ENCODE results near the gene SLC39A11.
"Not testable (repeated sequence)": the region's sequence is repeated elsewhere in the genome, so short reads cannot be mapped to it uniquely, and the experiment has no call there.

The SLC39A11 gene

DNA sequence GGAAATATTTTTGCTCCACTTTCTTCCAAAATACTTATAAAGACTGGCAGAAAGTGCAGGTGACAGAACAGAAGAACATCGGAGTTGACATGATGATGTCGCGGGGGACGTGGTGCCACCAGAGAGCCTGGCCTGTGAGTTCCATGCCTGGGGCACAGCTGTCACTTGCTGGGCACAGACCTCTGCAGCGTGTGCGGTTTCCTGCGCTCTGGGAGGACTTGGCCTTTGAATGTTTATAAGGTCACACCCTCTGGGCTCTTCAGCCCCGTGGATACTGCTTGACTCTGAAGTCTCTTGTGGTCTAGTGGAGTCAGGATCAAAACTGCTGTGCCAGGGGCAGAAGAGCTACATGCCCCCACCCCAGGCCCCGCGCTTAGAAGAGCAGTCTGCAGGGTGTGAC is 357.9 kb downstream of the SLC39A11 start:
- no peak for DNase-seq

DNA sequence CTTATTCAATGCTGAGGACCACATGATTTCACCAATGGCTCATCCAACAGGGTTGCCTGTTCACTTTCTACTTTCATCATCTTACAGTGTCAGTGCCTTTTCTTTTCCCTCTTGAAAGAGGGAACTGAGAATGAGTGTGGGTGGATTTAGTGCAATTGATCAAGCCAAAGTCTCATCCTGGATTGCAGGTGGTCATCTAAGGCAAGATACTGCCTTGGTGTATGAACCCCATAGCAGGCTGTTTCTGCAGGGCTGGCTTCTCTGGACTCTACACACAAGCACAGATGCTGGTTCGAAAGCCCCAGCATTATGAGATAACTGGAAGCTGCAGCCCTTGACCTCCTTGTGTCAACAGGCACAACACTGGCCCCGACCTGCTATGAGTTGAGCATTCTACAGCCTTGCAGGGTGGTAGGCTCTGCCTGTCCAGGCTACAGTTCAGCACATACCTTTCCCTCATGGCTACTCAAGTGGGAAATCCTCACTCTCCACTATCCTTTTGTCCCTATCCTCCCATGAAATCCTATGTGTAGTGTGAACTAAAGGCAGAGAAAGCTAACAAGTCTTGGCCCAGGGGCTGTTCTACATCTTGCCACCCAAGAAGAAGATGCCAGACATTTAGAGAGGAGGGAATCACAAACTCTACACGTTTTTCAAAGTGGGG is 358.7 kb downstream of the SLC39A11 start:
- DNase-seq, result no peak

DNA sequence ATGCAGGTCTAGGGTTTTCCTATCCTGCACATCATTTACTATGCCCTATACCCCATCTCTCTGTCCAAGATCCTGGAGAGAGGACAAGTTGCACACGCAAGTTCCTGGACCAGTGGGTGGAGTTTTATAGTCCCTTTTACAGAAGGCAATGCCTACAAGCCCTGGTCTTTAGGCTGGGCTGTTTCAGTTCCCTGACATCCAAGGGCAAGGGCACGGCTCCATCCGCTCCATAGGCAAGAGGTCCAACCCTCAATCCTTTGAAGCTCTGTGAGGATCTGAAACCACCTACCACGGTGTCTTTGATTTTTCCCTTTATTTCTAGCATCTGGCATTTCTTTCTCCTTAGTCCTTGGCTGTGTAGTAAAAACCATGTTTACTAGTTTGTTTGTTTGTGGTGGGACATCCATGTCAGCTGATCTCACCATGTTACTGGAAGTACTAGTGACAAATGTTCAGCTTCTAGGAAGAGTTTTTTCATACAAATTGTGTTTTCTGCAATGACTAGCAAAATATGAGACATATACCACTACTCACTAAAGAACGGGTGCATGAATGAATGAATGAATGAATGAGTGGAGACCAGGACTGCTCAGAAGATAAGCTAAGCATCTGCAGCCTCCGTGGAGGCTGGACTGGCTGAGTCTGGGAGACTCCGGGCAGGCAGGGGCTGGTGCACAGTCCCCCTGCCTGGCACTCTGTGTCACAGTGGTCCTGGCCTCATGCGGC is 359.4 kb downstream of the SLC39A11 start:
- DNase-seq, result no peak

DNA sequence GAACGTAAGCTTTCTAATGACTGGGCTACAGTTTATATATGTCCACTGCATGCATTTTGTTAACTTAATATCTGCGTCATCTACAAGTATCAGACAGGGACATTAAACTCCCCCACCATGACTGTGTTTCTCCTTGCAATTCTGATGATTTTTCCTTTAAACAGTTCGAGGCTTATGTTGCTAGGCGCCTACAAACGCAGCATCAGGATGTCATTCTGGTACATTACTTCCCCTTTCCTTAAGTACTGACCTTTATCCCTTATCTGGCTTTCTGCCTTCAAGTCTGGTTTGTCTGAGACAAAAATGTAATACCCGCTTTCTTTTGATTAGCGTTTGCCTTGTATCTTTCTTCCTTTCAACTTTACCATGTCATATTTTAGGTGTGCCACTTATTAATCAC is 362.4 kb downstream of the SLC39A11 start:
- DNase-seq, result no peak

DNA sequence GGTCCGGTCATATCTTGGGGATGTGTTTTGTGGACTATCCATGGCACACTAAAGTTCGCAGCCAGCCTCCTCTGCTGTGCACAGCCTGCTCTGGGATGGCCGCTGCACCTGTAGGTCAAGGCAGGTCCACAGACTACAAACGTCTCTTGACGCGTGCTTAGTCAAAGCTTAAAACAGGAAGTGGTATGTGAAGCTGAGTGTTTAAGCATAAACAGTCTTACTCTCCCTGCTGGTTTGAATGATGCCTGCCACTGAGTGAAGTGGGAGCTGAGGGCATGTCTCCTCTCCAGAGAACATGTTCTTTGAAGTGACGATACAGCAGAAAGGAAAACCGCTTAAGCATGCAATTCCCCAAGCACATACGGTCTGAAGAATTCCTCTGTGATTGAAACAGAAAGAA is 365.6 kb downstream of the SLC39A11 start:
- DNase-seq, result peak; percentile 48

DNA sequence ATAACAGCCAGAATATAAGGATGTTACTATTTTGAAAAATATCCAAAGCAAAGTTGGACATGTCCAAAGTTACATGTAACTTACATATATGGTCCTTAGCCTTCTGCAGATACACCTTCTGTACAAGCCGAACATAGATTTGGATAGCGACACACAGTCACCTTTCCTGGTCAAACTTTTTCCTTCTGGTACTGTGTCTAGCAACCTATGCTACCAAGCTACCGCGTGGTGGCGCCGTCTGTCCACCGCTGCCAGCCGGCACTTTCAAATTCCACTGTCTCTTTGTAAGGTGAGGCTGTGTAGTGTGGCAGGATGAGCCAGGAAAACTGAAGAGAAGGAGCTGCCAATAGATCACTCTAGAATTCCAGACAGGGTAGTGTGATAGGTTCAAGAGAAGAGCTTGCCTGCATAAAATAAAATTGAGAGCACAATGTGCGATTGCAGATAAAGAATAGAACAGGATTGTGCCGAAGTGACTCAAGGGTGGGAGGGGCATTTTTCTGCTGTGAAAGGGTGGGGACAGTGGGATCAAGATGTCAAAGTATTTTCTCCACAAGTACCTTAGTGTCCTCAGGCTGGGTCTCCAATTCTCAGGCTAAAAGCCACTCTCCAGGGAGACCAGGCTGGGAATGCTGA is 366.9 kb downstream of the SLC39A11 start:
- DNase-seq, result peak; percentile 41

DNA sequence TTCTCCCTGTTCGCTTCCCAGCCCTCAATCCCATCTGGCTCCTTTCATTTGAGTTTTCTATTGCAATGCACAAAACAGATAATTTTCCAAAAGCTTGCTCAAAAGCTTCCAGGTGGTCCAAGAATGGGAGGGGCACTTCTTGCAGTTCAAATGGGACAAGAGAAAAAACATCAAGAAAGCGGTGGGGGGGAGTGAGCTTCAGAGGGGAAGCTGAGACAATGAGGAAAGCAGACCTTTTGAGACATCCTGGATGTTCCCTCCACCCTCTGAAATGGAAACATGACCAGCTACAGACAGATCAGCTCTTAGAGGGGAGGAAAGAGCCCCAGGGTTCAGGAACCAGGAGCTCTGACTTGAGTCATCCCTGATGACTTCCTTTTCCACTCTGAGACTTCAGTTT is 368.2 kb downstream of the SLC39A11 start:
- DNase-seq, result no peak

DNA sequence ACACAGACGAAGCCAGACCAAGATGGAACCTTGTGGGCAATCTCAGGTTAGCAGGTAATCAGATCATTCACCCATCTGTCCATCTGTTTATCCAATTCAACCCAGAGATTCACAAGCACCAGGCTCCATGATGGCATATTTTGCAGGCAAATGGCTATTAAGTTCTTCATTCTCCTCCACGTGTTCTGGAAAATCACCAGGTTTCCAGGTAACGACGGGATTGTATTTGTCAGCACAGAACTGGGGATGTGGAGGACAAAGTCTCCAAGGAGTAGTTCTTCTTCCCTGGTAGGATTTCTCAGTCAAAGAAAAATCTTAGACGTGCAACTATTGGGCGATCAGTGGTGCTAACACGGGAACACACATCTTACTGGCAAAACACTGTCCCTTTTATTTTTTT is 368.8 kb downstream of the SLC39A11 start:
- no peak for DNase-seq

DNA sequence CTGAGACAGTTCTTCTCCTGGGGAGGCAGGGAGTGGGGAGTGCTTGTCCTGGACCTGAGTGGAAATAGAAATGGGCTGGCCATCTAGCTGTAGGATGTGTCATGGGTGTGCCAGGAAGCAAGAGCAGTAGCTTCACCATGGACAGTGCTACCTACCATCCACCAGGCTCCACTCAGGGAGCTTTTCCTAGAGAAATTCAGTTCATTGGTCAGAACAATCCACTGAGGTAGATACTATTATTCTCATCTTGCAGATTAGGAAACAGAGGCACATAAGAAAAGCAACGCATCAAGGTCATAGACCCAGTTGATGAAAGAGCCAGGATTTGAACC is 372.0 kb downstream of the SLC39A11 start:
- no peak for DNase-seq

DNA sequence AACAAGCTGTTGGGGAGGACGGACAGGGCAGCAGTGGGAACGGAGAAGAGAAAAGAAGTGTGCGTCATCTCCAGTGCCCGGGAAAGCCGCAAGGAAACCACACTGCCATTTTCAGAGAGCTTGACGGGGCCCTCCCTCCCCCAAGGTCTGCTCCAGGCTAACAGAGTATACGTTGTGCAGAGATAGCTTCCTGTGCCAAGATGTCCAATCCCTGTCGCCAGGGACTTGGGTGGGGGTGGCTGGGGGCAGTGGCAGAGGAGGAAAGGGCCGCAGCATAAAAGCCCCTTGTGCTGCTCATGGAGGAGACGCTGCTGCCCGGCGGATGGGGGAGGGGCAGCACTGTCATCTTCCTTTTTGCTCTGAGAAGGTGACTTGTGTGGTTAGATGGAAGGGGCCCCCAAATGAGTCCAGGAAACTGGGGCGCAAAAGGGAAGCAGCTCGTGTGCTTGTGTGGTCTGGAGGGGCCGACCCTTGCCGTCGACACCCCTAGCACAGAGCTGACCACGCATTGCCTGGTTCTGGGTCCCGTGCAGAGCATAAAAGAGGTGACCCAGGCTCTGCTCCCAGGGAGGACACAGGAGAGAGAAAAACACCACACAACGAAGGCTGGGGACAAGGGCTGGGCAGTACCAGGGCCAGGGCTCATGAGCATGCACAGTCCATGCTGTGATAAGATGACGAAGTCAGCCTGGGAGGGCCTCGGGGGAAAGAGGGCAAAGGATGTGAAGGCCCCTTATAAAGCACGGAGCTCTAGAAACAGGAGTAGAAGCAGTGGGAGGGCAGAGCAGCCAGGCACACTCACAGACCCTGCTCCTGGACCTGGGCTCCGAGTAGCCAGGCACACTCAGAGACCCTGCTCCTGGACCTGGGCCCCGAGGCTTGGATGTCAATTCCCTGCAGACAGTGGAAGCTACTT is 372.7 kb downstream of the SLC39A11 start:
- peak; percentile 47 for DNase-seq

DNA sequence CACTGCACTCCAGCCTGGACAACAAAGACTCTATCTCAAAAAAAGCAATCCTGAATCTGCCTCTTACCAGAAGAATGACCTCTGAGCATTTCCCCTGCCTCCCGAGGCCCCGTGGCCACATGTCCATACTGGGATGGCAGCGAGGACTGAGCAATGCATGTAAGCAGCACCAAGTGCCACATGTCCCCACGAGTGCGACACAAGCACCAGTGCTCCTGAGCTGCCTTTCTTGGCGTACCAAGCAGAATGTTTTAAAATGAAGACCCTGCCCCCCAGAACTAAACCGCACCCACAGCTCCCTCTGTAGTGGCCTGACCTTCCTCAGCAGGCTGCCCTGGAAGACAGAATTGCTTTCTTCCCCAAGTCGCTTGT is 373.3 kb downstream of the SLC39A11 start:
- DNase-seq, result no peak

DNA sequence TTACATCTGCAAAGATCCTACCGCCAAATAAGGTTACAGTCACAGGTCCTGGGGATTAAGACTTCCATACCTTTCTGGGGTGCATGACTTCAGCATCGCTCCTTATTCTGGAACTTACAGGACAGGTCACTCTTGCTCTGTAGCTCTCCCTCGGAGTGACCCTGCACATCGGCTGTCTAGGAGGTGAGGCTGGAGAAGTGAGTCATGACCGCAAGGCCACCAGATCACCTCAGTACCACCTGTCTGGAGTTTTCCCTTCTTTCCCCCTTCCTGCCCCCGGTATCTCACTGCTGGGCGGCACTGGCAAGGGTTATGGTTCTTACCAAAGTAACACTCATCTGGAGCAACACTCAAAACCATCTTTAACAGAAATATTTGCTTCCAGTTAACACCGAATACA is 374.8 kb downstream of the SLC39A11 start:
- DNase-seq, result no peak

DNA sequence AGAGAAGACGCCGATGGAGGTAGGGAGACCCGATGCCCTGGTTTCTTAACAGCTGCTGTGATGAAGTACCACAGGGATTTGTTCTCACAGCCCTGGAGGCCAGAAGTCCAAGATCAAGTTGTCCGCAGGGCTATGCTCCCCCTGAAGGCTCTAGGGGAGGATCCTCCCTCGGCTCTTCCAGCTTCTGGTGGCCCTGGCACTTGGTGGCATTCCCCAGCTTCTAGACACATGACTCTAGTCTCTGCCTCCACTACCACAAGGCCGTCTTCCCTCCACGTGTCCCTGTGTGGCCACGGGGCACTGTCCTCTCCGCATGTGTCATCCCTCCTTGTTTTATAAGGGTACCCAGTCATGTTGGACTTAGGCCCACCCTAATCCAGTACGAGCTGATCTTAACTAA is 375.2 kb downstream of the SLC39A11 start:
- no peak for DNase-seq

DNA sequence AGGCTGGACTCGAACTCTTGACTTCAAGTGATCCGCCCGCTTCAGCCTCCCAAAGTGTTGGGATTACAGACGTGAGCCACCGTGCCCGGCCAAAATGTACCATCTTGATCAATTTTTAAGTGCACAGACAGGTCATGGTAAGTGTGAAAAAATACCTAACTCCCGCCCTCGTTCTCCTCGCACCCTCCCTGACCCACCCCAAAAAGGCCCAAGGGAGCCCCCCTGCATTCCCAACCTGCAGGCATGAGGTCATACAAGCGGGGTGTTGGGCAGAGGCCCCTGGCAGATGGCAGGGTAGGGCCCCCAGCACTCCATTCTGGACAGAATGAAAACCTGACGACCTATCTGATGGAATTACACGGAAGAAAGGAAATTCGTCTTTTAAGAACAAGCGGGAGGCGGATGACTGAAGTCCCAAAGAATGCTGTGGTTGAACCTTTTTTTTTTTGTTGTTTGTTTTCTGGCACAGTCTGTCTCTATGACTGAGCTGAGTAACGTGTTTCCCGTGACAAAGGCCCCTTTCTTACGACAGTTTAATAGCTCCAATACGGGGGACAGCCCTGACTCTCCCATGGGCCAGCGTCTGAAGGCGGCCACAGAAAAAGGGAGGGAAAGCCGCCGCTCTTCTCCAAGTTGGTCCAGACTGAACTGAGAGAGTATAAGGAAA is 376.4 kb downstream of the SLC39A11 start:
- no peak for DNase-seq

DNA sequence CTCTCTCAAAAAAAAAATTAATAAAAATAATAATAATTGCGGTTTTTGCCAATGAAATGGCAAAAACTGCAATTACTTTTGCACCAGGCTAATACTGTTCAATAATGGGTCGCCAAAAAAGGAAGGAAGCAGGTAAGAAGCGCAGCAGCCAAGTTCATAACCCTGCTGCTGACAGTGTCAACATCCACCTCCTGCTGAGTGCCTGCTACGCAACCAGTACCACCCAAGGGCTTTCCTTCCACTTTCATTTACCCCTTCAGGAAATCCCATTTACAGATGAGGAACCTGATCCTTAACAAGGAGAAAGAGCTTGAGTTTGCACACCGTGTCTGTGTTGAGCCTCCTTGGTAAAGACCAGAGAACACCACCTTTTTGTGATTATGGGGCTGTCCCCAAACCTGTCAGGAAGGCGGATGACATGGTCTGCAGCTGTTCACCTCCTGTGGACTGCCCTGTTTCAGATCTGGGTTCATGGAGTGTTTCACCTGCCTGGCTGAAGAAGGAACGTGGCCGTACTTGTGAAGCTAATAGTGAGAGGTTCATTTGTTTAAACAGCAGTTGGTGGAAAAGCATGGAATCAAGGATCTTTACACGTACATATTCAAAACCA is 378.0 kb downstream of the SLC39A11 start:
- DNase-seq, result no peak

DNA sequence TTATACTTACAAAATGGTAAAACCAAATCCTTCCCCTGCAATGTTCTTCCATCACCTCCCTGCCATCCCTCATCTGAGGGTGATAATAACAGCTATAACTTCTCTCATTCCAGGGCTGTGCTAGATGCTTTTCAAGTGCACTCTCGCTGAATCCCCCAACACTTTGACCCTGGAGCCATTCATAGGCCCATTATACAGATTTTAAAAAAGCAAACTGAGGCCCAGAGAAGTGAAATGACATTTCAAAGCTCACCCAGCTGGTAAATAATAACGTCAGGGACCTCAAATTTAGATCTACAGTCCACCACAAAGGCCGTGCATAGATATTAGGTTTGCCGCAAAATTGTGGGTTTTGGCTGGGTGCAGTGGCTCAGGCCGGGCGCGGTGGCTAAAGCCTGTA is 378.8 kb downstream of the SLC39A11 start:
- no peak for DNase-seq

DNA sequence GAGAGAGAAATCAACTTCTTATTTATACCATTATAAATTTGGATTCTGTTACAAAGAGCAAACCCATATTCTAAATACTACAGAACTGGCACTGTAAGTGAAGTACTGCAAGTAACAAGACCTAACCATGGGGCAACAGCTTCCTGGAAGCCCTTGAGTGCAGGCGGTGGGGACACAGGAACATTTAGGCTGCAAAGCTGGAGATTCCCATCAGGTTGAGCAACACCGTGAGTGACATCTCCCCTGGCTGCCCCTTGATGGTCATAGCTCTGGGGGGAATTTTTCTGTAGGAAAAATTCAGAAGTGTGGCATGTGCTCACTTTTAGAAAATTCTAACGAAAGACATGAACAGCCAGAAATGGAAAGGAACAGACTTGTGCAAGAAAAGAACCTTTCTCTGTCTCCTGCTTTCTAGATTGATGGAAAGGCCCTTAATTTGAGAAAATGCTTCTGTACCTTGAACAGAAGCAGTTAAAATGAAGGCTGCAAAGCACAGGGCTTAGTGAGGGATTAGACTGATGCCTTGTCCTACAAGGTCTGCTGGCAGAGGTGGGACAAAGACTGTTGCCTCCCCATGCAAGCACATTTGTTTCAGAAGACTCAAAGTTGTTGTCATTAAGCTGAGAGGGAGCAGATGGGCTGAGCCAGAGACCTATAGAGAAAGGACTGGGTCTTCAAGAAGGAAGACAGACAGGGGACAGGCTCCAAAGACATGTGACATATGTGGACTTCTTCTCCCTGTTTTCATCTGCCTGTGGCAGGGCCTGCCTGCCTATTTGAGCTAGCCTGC is 380.8 kb downstream of the SLC39A11 start:
- DNase-seq, result no peak

DNA sequence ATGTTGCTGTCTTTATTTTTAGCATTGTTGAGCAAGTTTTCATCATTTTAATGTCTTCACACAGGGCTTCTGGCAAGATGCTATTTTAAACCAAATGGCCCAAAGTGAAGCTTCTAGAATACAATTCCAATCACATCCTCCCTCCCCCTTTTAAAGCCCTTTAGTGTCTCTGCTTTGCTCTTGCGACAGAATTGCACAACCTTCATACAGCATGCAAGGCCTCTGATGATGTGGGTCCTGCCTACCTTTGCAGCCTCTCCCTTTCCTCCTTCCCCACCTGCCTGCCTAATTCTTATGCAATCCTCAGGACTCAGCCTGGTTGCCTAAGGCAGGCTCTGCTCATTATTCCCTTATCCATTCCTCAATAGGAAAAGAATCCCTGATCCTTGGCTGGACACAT is 381.7 kb downstream of the SLC39A11 start:
- DNase-seq, result no peak

DNA sequence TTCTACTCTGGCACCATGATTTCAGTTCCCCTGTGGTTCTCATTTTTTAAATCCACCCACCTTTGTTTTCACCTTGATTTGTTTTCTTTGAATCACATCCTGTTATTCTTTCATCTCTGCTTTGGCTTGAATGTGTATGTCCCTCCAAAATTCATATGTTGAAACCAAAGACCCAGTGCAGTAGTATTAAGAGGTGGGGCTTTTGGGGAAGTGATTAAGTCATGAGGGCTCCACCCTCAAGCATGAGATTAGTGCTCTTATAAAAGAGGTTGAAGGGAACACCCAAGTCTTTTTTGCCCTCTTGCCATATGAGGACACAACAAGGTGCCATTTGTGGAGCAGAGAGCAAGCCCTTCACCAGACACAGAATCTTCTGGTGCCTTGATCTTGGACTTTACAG is 382.3 kb downstream of the SLC39A11 start:
- no peak for DNase-seq

DNA sequence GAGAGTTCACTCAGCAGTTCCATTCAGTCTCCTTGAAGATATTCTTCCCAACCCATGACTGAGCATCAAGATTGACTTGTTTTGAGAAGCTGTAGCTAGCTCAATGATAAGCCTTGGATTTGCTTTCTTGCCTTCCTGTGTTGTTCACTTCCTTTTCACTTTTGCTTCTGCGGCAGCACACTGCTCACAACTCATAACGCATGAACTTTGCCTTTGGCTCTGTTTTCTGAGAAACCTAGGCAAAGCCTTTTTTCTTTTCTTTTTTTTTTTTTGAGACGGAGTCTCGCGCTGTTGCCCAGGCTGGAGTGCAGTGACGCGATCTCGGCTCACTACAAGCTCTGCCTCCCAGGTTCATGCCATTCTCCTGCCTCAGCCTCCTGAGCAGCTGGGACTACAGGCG is 383.8 kb downstream of the SLC39A11 start:
- not testable (repeated sequence) for DNase-seq

DNA sequence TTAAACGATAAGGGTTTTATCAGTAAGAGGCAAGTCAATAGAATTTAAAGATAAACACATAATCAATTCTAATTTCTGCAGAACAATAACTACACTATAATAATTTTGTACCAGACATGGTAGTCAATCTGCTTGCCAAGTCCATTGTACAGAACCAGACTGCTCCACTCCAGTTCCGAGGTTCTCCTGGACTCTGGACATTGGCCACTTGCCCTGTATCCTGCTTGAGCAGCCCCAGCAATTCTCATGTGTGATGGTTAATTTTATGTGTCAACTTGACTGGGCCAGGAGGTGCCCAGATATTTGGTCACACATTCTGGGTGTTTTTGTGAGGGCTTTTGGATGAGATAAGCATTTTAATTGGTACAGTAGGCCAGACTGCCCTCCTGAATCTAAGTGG is 384.6 kb downstream of the SLC39A11 start:
- DNase-seq, result no peak
